ENCODE measurements around the gene RAI14. TPM values are rescaled to one million over a fixed set of nuclear protein-coding genes. Genes with fewer than 3 reads are reported as not detected.

Gene RAI14
- total RNA-seq, result 10 to 100 TPM; 70.7 to 80.1 TPM

GRCh38 chr5:34656001-34656699 is at the start of gene RAI14:
TSS of gene RAI14 (plus strand) at chr5:34656328. CDS start at chr5:34686920, 30,592 bp downstream.
- Histone ChIP-seq H3K36me3 (no peaks in the 10 kb centered on the region), H3K4me1 (ENCODE audit: control insufficient read depth in 1 of 2, low read depth in 2 of 2) (peaks cover 18 to 61% of the 10 kb centered on the region in 2 donors), H3K9me3 (no peaks in the 10 kb centered on the region), H3K4me3 (peak within 1 kb of the TSS; percentile 80), H3K27me3 (replicated peaks; ENCODE audit: insufficient read depth) (no peaks in the 10 kb centered on the region), H3K27ac (peak within 1 kb of the TSS; percentile 92 to 94)
- DNase-seq (ENCODE audit: low spot score) (no peak), ATAC-seq (ENCODE audit: insufficient number of reproducible peaks, low FRiP score, low read depth) (peak; percentile 52)
- TF ChIP-seq CTCF (IDR thresholded peaks at IDR 0.05), result peak; percentile 15

DNA sequence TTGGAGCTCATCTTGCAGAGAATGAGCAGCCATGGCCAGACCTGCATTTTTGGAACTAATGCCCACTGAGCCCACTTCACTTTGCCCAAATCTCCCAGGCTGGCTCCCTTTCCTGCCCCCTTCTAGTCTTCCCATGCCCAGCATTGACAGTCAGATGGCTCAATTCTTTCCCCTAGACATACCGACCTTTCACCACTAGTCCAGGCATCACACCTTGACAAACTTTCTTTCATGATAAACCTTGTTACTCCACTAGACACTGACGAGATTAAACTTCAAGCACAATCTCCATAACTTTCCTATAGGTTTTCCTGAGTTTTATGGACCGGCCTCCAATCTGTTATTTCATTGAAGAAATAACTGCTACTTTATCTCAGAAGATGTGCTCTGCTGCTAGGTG is 47.8 kb upstream of the RAI14 start:
- no peaks in the 10 kb centered on the region for H3K9me3 ChIP-seq
- peak; percentile 4 for TF ChIP-seq CTCF (IDR thresholded peaks at IDR 0.05)
- no peaks in the 10 kb centered on the region for H3K36me3 ChIP-seq
- DNase-seq (ENCODE audit: low spot score) (no peak), ATAC-seq (ENCODE audit: insufficient number of reproducible peaks, low FRiP score, low read depth) (no peak)
- no peak overlapping the region for H3K4me3 ChIP-seq
- peaks cover 15 to 33% of the 10 kb centered on the region in 2 donors for H3K4me1 ChIP-seq (ENCODE audit: control insufficient read depth in 1 of 2, low read depth in 2 of 2)
- no peaks in the 10 kb centered on the region for H3K27me3 ChIP-seq (replicated peaks; ENCODE audit: insufficient read depth)
- H3K27ac ChIP-seq, result peak overlapping the region; percentile 57 to 68

DNA sequence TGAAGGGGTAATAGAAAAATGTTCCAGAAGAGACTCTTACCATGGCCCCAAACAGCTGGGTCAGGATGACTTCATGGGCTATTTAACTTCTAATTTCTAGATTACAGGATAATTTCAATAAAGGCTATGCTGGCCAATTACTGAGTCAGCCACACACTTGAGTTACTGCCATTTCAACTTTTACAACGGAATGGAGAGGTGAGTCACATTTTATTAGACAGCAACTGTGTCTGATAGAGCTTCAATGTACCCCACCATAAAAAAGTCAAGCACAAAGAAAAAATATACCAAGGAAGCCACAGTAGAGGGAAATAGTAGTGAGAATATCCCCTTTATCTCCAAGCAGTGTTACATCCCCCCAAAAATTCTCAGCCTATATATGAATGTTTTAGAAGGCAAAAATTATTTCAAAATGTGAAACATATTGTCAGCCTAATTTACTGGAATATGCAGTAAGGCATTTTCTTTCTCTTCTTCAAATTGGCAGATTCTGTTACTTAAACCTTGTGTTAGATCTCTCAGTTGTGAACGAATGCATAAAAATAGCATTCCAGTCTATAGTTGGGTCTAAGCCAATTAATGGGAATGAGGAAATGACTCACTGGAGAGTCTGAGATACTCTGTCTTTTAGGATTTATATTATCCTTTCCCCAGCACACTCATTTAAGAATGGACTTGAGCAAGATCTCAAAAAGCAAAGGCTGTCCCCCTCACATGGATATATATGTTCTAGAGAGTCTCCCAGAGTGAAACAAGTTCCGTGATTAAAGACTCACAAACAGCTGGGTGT is 47.1 kb upstream of the RAI14 start:
- ATAC-seq (ENCODE audit: insufficient number of reproducible peaks, low FRiP score, low read depth) (peak; percentile 77), DNase-seq (ENCODE audit: low spot score) (no peak)
- Histone ChIP-seq H3K9me3 (no peaks in the 10 kb centered on the region), H3K36me3 (no peaks in the 10 kb centered on the region), H3K27ac (peak overlapping the region; percentile 57 to 68), H3K27me3 (replicated peaks; ENCODE audit: insufficient read depth) (no peaks in the 10 kb centered on the region), H3K4me3 (no peak overlapping the region), H3K4me1 (ENCODE audit: control insufficient read depth in 1 of 2, low read depth in 2 of 2) (peaks cover 15 to 33% of the 10 kb centered on the region in 2 donors)
- TF ChIP-seq CTCF (IDR thresholded peaks at IDR 0.05), result peak; percentile 2

- H3K36me3 ChIP-seq, result no peaks in the 10 kb centered on the region
- ATAC-seq (ENCODE audit: insufficient number of reproducible peaks, low FRiP score, low read depth) (no peak), DNase-seq (ENCODE audit: low spot score) (no peak)
- peaks cover 15 to 33% of the 10 kb centered on the region in 2 donors for H3K4me1 ChIP-seq (ENCODE audit: control insufficient read depth in 1 of 2, low read depth in 2 of 2)
- no peaks in the 10 kb centered on the region for H3K27me3 ChIP-seq (replicated peaks; ENCODE audit: insufficient read depth)
- peak overlapping the region; percentile 57 to 68 for H3K27ac ChIP-seq
- TF ChIP-seq CTCF (IDR thresholded peaks at IDR 0.05), result no peak
- H3K4me3 ChIP-seq, result no peak overlapping the region
- no peaks in the 10 kb centered on the region for H3K9me3 ChIP-seq
Measured at GRCh38 chr5:34609951-34610441, 46.1 kb upstream of the RAI14 start.

GRCh38 chr5:34610546-34610945 is 45.6 kb upstream of the RAI14 start:
- DNase-seq (ENCODE audit: low spot score), result no peak
- no peaks in the 10 kb centered on the region for H3K9me3 ChIP-seq
- peaks cover 15 to 33% of the 10 kb centered on the region in 2 donors for H3K4me1 ChIP-seq (ENCODE audit: control insufficient read depth in 1 of 2, low read depth in 2 of 2)
- ATAC-seq (ENCODE audit: insufficient number of reproducible peaks, low FRiP score, low read depth), result no peak
- no peaks in the 10 kb centered on the region for H3K36me3 ChIP-seq
- TF ChIP-seq CTCF (IDR thresholded peaks at IDR 0.05), result no peak
- H3K27ac ChIP-seq, result peak overlapping the region; percentile 4 to 57
- no peak overlapping the region for H3K4me3 ChIP-seq
- H3K27me3 ChIP-seq (replicated peaks; ENCODE audit: insufficient read depth), result no peaks in the 10 kb centered on the region
